ENCODE measurements around the gene CALCOCO1.

- TF ChIP-seq, protein P1, sequence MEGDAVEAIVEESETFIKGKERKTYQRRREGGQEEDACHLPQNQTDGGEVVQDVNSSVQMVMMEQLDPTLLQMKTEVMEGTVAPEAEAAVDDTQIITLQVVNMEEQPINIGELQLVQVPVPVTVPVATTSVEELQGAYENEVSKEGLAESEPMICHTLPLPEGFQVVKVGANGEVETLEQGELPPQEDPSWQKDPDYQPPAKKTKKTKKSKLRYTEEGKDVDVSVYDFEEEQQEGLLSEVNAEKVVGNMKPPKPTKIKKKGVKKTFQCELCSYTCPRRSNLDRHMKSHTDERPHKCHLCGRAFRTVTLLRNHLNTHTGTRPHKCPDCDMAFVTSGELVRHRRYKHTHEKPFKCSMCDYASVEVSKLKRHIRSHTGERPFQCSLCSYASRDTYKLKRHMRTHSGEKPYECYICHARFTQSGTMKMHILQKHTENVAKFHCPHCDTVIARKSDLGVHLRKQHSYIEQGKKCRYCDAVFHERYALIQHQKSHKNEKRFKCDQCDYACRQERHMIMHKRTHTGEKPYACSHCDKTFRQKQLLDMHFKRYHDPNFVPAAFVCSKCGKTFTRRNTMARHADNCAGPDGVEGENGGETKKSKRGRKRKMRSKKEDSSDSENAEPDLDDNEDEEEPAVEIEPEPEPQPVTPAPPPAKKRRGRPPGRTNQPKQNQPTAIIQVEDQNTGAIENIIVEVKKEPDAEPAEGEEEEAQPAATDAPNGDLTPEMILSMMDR (IDR thresholded peaks at IDR 0.05), result no peak
- TF ChIP-seq POLR2A (IDR thresholded peaks at IDR 0.05), result no peak
Observed at GRCh38 chr12:53720946-53721345, 6.3 kb downstream of the CALCOCO1 start.

Measured in uterus (tissue), 2 donors.